RWPE2 (cell line): ENCODE results near the gene UQCRFS1.
"Not testable (repeated sequence)": the region's sequence is repeated elsewhere in the genome, so short reads cannot be mapped to it uniquely, and the experiment has no call there.

Experiments used
- ATAC-seq: fragments of 200-7000 bp; cut with Tn5 transposase; 3 replicates; pipeline ENCODE4 v1.9.1; 2021; ENCODE audit warnings: low read depth
- DNase-seq: peaks from one replicate; pipeline ENCODE4 v3.0.0-alpha.2; 2020; ENCODE audit warnings: low spot score
- H3K27ac ChIP-seq: fragments of 450-650 bp; 2 replicates; pipeline ENCODE4 v1.5.1; 2017; ENCODE audit warnings: mild to moderate bottlenecking; ENCODE audit not compliant: poor library complexity, severe bottlenecking
- H3K27me3 ChIP-seq: fragments of 250-450 bp; sonication (Bioruptor Pico); 2 replicates; pipeline ENCODE4 v1.5.1; 2021; ENCODE audit warnings: mild to moderate bottlenecking, moderate library complexity; ENCODE audit not compliant: insufficient read depth, poor library complexity, severe bottlenecking
- H3K36me3 ChIP-seq: fragments of 250-450 bp; sonication (Bioruptor Pico); 2 replicates; pipeline ENCODE4 v1.5.1; 2020; ENCODE audit warnings: low read depth, mild to moderate bottlenecking, moderate library complexity
- H3K4me1 ChIP-seq: fragments of 250-450 bp; sonication (Bioruptor Pico); 2 replicates; pipeline ENCODE4 v1.5.1; 2021; ENCODE audit warnings: mild to moderate bottlenecking, moderate library complexity; ENCODE audit not compliant: insufficient read depth, poor library complexity, severe bottlenecking
- H3K4me3 ChIP-seq: fragments of 250-450 bp; sonication (Bioruptor Pico); 2 replicates; pipeline ENCODE4 v1.5.1; 2021; ENCODE audit warnings: mild to moderate bottlenecking, moderate library complexity; ENCODE audit not compliant: severe bottlenecking
- H3K9me3 ChIP-seq: fragments of 250-450 bp; sonication (Bioruptor Pico); 2 replicates; pipeline ENCODE4 v1.5.1; 2021; ENCODE audit warnings: mild to moderate bottlenecking, moderate library complexity; ENCODE audit not compliant: severe bottlenecking
- CTCF ChIP-seq: fragments of 450-650 bp; IDR thresholded peaks from one replicate; pipeline ENCODE4 v1.5.1; 2017; ENCODE audit warnings: mild to moderate bottlenecking, moderate library complexity; ENCODE audit not compliant: poor library complexity, severe bottlenecking

The UQCRFS1 gene

GRCh38 chr19:29259153-29259552, 46.2 kb upstream of the UQCRFS1 start:
- no peak overlapping the region for H3K4me3 ChIP-seq
- DNase-seq: no peak
- ATAC-seq: 0 out of 3 replicates have a peak, but pooled peaks have one; percentile 21
- no peak for TF ChIP-seq CTCF
- H3K36me3 ChIP-seq: no peaks in the 10 kb centered on the region
- no peak overlapping the region for H3K27ac ChIP-seq
- no peaks in the 10 kb centered on the region for H3K9me3 ChIP-seq
- no peaks in the 10 kb centered on the region for H3K4me1 ChIP-seq
- H3K27me3 ChIP-seq: no peaks in the 10 kb centered on the region

- no peaks in the 10 kb centered on the region for H3K36me3 ChIP-seq
- no peak for ATAC-seq
- H3K27me3 ChIP-seq: no peaks in the 10 kb centered on the region
- no peak overlapping the region for H3K27ac ChIP-seq
- H3K4me3 ChIP-seq: no peak overlapping the region
- no peaks in the 10 kb centered on the region for H3K4me1 ChIP-seq
- no peak for TF ChIP-seq CTCF
- no peak for DNase-seq
- H3K9me3 ChIP-seq: no peaks in the 10 kb centered on the region
These were observed 43.6 kb upstream of the UQCRFS1 start for GRCh38 chr19:29256516-29256915.

GRCh38 chr19:29255912-29256311, 43.0 kb upstream of the UQCRFS1 start:
- H3K4me3 ChIP-seq: no peak overlapping the region
- ATAC-seq: no peak

GRCh38 chr19:29255006-29255405, 42.1 kb upstream of the UQCRFS1 start:
- Histone ChIP-seq H3K4me3 (no peak overlapping the region), H3K9me3 (no peaks in the 10 kb centered on the region), H3K36me3 (no peaks in the 10 kb centered on the region), H3K27me3 (no peaks in the 10 kb centered on the region), H3K4me1 (no peaks in the 10 kb centered on the region), H3K27ac (no peak overlapping the region)
- DNase-seq (no peak), ATAC-seq (no peak)
- no peak for TF ChIP-seq CTCF

More at GRCh38 chr19:29255912-29256311, 43.0 kb upstream of the UQCRFS1 start:
- TF ChIP-seq CTCF: no peak
- no peak for DNase-seq
- no peak overlapping the region for H3K27ac ChIP-seq
- H3K9me3 ChIP-seq: no peaks in the 10 kb centered on the region
- H3K27me3 ChIP-seq: no peaks in the 10 kb centered on the region
- no peaks in the 10 kb centered on the region for H3K36me3 ChIP-seq
- no peaks in the 10 kb centered on the region for H3K4me1 ChIP-seq

- not testable (repeated sequence) for H3K4me3 ChIP-seq, H3K27ac ChIP-seq, H3K36me3 ChIP-seq, DNase-seq, ATAC-seq, H3K27me3 ChIP-seq, H3K4me1 ChIP-seq, H3K9me3 ChIP-seq
These were observed 36.8 kb upstream of the UQCRFS1 start for GRCh38 chr19:29249798-29250197.
